Measurements from ENCODE around the gene UBA52.

DNA sequence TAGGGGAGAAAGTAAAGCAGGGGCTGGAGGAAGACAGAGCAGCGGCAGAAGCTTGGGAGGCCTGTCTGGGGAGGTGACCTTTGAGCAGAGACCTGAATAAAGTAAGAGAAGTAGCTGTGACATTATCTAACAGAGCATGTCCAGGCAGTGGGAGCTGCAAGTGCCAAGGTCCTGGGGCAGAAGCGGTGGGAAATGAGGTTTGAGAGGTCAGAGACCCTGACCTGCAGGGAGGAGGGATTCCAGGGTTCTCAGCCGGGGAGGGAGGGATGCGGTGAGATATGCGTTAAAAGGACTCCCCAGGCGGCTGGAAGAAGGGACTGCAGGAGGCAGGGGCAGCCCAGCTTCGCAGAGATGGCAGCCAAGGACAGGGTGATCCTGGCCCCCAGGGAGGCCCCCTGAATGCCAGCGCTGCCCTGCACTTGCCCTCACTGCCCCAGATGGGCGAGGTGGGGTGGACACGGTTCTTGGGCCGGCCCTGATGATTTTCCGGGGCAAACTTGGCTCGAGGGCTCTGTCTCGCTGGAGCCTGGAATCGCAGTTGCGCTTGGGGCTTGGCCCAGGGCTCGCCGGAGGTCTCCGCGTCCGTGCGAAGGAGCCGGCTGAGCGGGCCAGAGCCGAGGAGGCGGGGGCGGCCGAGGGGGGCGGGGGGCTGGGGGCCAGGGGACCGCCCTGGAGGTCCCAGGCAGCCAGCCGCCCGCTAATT, 31.7 kb downstream of the UBA52 start:
- TF ChIP-seq, protein P1, sequence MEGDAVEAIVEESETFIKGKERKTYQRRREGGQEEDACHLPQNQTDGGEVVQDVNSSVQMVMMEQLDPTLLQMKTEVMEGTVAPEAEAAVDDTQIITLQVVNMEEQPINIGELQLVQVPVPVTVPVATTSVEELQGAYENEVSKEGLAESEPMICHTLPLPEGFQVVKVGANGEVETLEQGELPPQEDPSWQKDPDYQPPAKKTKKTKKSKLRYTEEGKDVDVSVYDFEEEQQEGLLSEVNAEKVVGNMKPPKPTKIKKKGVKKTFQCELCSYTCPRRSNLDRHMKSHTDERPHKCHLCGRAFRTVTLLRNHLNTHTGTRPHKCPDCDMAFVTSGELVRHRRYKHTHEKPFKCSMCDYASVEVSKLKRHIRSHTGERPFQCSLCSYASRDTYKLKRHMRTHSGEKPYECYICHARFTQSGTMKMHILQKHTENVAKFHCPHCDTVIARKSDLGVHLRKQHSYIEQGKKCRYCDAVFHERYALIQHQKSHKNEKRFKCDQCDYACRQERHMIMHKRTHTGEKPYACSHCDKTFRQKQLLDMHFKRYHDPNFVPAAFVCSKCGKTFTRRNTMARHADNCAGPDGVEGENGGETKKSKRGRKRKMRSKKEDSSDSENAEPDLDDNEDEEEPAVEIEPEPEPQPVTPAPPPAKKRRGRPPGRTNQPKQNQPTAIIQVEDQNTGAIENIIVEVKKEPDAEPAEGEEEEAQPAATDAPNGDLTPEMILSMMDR (IDR thresholded peaks at IDR 0.05; ENCODE audit: low read depth, low read length, poor library complexity, severe bottlenecking): peak; percentile 21
- peak; percentile 84; the same call in 1 of the 2 replicates for TF ChIP-seq EZH2phosphoT487 (IDR thresholded peaks at IDR 0.05; ENCODE audit: borderline replicate concordance, low read length)
